ENCODE measurements around the gene ABAT.

DNA sequence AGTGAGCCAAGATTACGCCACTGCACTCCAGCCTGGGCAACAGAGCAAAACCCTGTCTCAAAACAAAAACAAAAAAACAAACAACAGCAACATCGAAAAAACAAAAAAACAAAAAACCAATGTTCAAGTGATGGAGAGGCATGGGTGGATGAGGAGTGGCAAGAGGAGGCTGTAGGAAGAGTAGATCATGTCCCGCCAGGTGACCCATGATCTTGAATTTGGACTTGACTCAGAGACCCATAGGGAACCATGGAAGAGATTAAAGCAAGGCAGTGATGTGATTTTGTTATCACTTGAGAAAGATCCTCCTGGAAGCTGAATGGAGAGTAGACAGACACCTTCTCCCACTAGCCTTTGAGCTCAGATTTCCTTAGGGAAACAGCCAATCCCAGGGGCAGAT lies 11.2 kb downstream of the ABAT start:
- TF ChIP-seq, protein P1, sequence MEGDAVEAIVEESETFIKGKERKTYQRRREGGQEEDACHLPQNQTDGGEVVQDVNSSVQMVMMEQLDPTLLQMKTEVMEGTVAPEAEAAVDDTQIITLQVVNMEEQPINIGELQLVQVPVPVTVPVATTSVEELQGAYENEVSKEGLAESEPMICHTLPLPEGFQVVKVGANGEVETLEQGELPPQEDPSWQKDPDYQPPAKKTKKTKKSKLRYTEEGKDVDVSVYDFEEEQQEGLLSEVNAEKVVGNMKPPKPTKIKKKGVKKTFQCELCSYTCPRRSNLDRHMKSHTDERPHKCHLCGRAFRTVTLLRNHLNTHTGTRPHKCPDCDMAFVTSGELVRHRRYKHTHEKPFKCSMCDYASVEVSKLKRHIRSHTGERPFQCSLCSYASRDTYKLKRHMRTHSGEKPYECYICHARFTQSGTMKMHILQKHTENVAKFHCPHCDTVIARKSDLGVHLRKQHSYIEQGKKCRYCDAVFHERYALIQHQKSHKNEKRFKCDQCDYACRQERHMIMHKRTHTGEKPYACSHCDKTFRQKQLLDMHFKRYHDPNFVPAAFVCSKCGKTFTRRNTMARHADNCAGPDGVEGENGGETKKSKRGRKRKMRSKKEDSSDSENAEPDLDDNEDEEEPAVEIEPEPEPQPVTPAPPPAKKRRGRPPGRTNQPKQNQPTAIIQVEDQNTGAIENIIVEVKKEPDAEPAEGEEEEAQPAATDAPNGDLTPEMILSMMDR (IDR thresholded peaks at IDR 0.05; ENCODE audit: low read depth, low read length): no peak
- TF ChIP-seq POLR2A (IDR thresholded peaks at IDR 0.05; ENCODE audit: extremely low read depth, insufficient read length) (no peak), MYC (IDR thresholded peaks at IDR 0.05; ENCODE audit: low read depth, low read length) (no peak)
- TF ChIP-seq, protein P2, sequence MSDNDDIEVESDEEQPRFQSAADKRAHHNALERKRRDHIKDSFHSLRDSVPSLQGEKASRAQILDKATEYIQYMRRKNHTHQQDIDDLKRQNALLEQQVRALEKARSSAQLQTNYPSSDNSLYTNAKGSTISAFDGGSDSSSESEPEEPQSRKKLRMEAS (IDR thresholded peaks at IDR 0.05; ENCODE audit: low read depth, low read length): no peak
